ENCODE measurements around the gene SRPX2.

Gene SRPX2

DNA sequence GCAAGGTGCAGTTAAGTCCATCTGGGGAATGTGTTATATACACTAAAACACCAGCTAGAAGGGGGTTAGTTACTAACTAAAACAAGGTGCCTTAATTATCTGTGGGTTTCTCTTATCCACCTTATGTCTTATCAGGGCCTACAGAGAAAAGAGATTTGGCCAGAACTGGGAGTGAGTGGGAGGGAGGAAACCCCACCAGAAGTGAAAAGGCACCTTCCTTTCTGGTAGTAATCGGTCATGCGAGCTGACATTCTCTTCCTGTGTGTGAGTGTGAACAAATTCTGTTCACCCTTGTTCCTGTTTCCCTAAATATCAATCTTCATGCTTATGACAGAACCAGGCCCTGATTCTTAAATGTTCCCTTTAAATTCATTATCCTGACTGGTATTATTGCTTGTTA is 43.5 kb downstream of the SRPX2 start:
- DNase-seq (ENCODE audit: low read depth) = no peak
- no peak overlapping the region for H3K4me3 ChIP-seq (replicated peaks; ENCODE audit: low read depth, low read length)
- TF ChIP-seq, protein P1, sequence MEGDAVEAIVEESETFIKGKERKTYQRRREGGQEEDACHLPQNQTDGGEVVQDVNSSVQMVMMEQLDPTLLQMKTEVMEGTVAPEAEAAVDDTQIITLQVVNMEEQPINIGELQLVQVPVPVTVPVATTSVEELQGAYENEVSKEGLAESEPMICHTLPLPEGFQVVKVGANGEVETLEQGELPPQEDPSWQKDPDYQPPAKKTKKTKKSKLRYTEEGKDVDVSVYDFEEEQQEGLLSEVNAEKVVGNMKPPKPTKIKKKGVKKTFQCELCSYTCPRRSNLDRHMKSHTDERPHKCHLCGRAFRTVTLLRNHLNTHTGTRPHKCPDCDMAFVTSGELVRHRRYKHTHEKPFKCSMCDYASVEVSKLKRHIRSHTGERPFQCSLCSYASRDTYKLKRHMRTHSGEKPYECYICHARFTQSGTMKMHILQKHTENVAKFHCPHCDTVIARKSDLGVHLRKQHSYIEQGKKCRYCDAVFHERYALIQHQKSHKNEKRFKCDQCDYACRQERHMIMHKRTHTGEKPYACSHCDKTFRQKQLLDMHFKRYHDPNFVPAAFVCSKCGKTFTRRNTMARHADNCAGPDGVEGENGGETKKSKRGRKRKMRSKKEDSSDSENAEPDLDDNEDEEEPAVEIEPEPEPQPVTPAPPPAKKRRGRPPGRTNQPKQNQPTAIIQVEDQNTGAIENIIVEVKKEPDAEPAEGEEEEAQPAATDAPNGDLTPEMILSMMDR (IDR thresholded peaks at IDR 0.05; ENCODE audit: low read length, missing control alignments) = no peak

DNA sequence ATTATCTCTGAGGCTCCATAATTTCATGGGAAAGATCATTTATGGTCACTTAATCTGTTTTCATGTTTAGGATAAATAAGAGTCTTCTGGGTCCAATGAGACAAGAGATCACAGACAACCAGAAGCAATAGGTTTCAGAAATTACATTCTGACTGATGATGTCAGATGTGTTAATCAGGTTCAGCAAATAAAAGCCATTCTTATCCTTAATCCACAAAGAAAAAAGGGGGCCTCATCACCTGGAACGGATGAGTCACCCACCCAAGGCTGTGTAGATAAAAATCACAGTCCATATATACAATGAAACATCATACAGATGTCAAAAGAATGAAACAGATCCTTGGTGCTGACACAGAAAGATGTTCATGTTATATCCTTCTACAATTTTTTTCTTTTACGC is 51.3 kb downstream of the SRPX2 start:
- DNase-seq (ENCODE audit: low read depth) = no peak
- H3K4me3 ChIP-seq (replicated peaks; ENCODE audit: low read depth, low read length) = no peak overlapping the region
- TF ChIP-seq, protein P1 (IDR thresholded peaks at IDR 0.05; ENCODE audit: low read length, missing control alignments) = no peak

DNA sequence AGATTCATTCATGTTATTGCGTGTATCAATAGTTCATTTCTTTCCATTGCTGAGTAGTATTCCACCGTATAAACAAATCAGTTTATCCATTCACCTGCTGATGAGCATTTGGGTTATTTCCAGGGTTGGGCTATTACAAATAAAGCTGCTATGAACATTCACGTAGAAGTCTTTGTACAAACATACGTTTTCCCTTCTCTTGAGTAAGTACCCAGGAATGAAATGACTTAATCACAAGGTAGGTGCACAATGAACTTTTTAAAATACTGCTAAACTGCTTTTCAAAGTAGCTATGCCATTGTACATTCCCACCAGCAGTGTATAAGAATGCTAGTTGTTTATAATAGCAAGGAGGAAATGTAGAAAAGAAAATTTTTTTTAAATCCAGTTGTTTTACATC is 52.0 kb downstream of the SRPX2 start:
- H3K4me3 ChIP-seq (replicated peaks; ENCODE audit: low read depth, low read length) = no peak overlapping the region
- DNase-seq (ENCODE audit: low read depth) = no peak
- TF ChIP-seq, protein P1 (IDR thresholded peaks at IDR 0.05; ENCODE audit: low read length, missing control alignments) = no peak

DNA sequence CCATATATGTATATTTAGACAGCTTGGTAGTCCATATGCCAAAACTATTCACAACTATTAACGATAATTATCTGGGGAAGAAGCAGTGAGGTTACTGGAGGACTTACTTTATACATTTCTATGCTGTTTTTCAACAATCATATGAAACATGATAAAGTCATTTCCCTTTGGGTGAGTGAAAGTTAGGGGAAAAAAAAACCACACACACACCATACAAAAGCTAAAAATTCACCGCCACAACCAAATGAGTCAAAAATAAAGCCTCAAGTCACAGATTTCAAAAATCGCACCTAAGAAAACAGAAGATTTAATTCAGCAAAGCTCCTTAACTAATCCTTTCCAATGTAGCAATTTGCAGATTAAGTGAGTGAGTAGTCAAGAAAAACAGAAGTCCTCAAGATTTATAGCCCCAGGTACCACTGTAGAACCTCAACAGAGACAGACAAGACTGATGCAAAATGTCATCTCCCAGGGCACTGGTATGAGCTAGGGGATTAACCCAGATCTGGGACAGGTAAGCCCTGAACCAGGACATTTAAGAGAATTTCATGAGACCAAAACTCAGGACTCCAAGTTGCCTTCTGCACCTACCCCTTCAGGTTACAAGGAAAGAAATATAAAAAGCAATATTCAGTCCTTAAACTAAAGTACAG is 52.8 kb downstream of the SRPX2 start:
- TF ChIP-seq, protein P1 (IDR thresholded peaks at IDR 0.05; ENCODE audit: low read length, missing control alignments) = no peak
- no peak overlapping the region for H3K4me3 ChIP-seq (replicated peaks; ENCODE audit: low read depth, low read length)

DNA sequence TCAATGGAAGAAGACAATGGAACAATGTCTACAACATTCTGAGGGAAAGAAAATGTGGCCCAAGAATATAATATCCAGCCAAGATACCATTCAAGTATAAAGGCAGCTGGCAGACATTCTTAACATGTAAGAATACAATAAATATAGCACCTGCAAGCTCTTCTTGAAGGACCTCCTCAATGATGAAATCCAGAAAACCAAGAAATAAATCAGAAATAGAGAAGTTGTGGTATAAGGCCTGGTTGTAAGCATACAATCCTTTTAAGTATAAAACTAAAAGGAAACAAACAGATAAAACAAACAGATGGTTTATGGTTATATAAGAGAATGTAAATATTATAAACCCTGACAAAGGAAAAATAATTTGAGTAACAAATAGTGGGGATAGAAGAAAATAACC is 54.6 kb downstream of the SRPX2 start:
- TF ChIP-seq, protein P1 (IDR thresholded peaks at IDR 0.05; ENCODE audit: low read length, missing control alignments) = no peak
- no peak overlapping the region for H3K4me3 ChIP-seq (replicated peaks; ENCODE audit: low read depth, low read length)
- DNase-seq (ENCODE audit: low read depth) = no peak

More for the DNA sequence above, 52.8 kb downstream of the SRPX2 start:
- DNase-seq (ENCODE audit: low read depth) = no peak

DNA sequence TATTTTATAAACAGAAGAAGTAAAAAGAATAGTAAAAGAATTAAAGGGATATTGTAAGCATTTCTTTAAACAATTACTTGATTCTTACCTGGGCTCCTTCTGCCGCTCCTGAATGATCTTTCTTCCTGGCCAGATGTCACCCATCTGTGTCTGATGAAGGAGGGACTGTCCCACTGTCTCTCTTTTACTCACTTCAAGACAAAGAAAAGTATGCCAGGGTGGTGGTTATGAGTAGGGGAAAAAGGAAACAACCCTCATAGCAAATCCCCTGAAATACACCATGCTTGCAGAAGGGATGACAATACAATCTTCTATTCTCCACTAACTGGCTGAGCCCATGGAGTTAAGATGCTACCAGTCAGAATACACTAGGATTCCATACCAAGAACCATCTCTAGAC is 56.8 kb downstream of the SRPX2 start:
- DNase-seq (ENCODE audit: low read depth) = no peak
- no peak overlapping the region for H3K4me3 ChIP-seq (replicated peaks; ENCODE audit: low read depth, low read length)
- TF ChIP-seq, protein P1 (IDR thresholded peaks at IDR 0.05; ENCODE audit: low read length, missing control alignments) = no peak

DNA sequence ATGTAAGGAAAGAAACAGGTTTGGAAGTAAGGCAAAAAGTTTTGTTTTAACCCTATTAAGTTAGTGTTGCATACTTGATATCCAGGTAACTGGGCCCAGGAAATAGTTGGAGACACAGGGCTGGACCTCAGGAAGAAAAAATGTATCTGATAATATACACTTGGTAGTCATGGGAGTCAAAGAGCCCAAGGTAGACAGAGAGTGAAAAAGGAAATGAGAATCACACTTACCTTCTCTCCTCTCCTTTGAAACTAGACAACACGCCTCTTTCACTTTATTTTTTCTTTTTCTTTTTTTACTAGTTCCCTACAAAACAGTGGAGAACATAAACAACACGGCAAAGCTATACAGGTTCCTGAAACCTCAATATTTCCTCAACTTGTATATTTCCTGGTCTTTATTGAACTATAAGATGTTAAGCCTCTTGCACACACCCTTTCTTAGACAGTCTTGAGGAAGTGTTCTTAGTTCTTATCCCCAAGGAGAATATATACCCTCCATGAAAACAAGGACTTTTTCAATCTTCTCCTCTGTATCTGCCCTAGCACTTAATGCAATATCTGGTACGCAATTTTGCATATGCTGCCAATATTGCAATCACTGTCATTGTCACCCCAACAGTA is 60.7 kb downstream of the SRPX2 start:
- DNase-seq (ENCODE audit: low read depth) = no peak
- TF ChIP-seq, protein P1 (IDR thresholded peaks at IDR 0.05; ENCODE audit: low read length, missing control alignments) = no peak
- H3K4me3 ChIP-seq (replicated peaks; ENCODE audit: low read depth, low read length) = no peak overlapping the region

All from fibroblast of pulmonary artery (primary cell).